ENCODE measurements around the gene MAP3K3. TPM values are rescaled to one million over a fixed set of nuclear protein-coding genes. Genes with fewer than 3 reads are reported as not detected.

Gene MAP3K3
- polyA plus RNA-seq, 6 donors from 2014 or later: 20.8 to 39.1 (median 28.7) TPM

DNA sequence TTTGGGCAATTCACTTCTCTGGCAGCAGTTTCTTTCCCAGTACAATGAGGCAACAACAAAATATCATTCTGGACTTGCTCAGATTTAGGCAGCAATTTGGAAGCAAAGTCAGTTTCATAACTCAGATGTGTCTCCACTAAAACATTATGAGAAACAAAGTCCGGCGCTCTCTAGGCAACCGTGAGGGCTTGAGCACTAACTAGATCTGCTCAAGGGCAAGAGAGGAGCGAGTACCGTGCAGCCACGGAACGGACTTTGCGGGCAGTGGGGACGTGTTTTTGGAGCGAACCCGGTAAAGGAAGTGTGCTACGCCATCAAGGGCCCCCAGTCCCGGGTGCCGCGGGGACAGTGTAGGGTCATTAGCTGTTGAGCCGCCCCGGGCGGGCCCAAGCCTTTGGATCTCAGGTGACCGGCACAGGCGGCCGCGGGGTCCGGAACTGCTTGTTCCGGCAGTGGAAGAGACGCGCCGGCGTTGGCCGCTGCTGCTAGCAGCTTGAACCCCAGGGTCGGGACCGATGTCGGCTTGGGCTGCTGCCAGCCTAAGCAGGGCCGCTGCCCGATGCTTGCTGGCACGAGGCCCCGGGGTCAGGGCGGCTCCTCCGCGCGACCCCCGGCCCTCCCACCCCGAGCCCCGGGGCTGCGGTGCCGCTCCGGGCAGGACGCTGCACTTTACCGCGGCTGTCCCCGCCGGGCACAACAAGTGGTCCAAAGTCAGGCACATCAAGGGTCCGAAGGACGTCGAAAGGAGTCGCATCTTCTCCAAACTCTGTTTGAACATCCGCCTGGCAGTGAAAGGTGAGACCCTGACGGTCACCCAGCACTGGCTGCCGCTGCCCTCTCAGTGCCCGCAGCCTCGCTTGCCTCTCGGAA lies 21.4 kb upstream of the MAP3K3 start, which contains the start of gene TACO1:
Gene TACO1 (plus strand): TSS at position 327 of the 870 bp plus-strand sequence. CDS start 189 bp downstream, at position 516.
- Mint-ChIP-seq H3K4me3 (peak within 1 kb of the TSS; percentile 88 to 97 (median 94)), H3K9me3 (no peaks in the 10 kb centered on the region), H3K36me3 (peaks cover 9 to 12% of the 10 kb centered on the region in 2 donors), H3K27ac (peak within 1 kb of the TSS; percentile 80 to 96 (median 89)), H3K4me1 (peaks cover 17 to 22% (median 17%) of the 10 kb centered on the region in 3 donors), H3K27me3 (no peaks in the 10 kb centered on the region)
- peak; percentile 63 for DNase-seq
- ATAC-seq (ENCODE audit: low read depth in 2 of 2): peak; percentile 94 to 95

DNA sequence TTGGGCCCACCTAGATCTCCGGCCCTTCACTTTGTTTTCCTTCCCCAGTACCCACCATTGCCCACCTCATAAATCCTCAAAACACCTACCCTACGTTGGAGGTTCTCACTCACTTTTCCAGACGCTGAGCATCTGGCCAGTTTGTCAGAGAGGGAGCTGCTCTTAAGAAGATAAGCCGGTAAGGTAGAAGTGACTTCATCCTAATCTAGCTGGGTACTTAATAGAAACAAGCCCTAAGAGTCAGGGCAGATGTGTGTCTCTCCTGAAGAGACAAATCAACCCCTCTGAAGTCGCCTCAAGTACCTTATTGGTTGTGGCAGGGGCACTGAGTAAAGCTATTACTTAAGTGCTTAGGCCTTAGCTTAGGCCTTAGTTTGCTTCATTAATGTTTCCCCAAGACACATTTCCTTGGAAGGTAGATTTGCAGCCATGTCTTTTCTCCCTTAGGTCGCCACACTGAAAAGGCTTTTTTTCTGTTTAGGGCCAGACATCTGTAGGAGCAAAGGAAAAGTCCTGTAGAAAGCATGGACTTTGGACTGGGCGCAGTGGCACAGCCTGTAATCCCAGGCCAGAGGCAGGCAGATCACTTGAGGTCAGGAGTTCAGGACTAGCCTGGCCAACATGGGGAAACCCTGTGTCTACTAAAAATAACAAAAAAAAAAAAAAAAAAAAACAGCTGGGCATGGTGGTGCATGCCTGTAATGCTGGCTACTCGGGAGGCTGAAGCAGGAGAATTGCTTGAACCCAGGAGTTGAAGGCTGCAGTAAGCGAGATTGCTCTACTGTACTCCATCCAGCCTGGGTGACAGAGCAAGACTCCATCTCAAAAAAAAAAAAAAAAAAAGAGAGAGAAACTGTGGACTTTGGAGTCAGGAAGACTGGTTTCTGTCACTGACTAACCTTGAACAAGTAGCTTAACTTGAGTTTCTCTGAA lies 20.5 kb upstream of the MAP3K3 start:
- DNase-seq (no peak), ATAC-seq (ENCODE audit: low read depth in 2 of 2) (no peak)
- Mint-ChIP-seq H3K27ac (peak overlapping the region in 5 of 6 donors; percentile 74 to 96 (median 89)), H3K9me3 (no peaks in the 10 kb centered on the region), H3K4me1 (peaks cover 17 to 24% (median 17%) of the 10 kb centered on the region in 3 donors), H3K36me3 (peaks cover 12 to 17% of the 10 kb centered on the region in 2 donors), H3K27me3 (no peaks in the 10 kb centered on the region), H3K4me3 (peak overlapping the region; percentile 88 to 97 (median 94))

DNA sequence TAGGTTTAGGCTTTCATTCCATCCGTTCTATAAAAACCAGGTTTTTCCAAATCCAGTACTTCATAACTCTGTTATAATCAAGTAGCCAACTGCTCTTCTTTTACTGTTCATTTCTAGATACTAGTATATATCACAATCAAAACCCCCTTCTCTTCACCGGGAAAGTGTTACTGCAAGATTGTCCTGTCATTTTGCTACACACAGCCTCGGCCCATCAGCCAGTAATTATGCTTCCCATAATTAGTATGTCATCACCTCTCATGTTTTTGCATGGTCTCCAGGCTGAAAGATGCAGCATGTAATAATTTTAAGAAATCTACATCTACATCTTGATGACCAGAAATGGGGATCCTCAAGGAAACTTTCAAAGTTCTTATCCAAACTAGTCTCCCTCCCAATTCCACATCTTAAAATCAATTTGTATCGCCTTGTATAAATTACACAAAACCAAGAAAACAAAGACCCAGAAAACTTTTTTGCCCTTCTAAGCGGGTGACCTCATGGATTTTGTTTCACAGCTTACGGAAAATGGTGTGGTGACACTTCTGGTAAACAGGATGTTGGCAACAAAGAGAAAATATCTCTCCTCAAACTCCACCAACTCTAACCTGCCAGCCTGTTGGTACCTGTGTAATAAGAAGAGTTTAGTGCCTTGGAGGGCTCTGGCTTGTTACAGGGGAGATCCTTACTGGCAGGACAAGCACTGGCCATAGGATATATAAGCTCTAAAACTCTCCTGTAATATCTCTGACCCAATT lies 12.2 kb upstream of the MAP3K3 start:
- ATAC-seq (ENCODE audit: low read depth in 2 of 2): no peak
- no peak for DNase-seq
- Mint-ChIP-seq H3K4me3 (no peak overlapping the region), H3K9me3 (no peaks in the 10 kb centered on the region), H3K27me3 (no peaks in the 10 kb centered on the region), H3K36me3 (peaks cover 13 to 21% of the 10 kb centered on the region in 2 donors), H3K4me1 (peaks cover 0 to 9% (median 2%) of the 10 kb centered on the region in 3 donors), H3K27ac (peak overlapping the region in 1 of 6 donors; percentile 47)

DNA sequence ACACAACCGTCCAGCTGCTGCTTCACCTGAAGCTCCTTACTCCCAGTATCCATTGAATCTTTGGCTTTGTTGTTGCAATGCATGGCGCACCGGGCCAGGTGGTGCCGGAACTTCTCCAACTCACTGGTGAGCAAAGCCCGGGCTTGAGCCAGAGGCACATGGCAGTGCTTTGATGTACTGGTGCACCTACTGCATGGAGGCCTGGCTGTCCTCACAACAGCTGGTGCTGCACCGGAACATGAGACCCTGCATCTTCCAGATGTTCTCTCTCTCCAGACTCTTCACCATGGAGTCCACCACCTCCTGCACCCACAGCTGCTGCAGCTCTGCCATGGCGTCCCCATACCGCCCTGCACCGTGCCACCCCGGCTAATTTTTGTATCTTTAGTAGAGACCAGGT lies 11.4 kb upstream of the MAP3K3 start:
- peaks cover 0 to 6% (median 0%) of the 10 kb centered on the region in 3 donors for H3K4me1 Mint-ChIP-seq
- H3K36me3 Mint-ChIP-seq: peaks cover 4 to 12% of the 10 kb centered on the region in 2 donors
- ATAC-seq (ENCODE audit: low read depth in 2 of 2) (no peak), DNase-seq (no peak)
- no peak overlapping the region for H3K4me3 Mint-ChIP-seq
- peak overlapping the region in 2 of 6 donors; percentile 22 to 32 for H3K27ac Mint-ChIP-seq
- H3K27me3 Mint-ChIP-seq: no peaks in the 10 kb centered on the region
- no peaks in the 10 kb centered on the region for H3K9me3 Mint-ChIP-seq

DNA sequence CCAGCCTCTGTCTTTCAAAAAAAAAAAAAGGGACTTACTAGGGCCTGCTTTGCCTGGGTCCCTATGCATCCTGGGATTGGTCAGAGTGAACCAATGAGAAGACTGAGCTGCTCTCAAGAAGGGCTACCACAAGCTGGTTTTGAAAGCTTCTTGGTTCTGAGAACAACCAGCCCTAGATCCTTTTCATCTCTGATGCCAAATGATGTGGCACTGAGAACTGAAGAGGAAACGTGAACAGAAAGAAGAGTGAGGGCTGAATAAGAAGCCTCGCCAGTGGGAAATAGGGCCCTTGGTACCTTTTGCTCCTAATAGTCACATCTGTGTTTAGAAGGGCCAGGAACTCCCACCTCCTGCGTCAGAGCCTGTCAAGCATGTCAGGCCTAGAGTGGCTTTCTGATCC lies 10.9 kb upstream of the MAP3K3 start:
- Mint-ChIP-seq H3K27me3 (no peaks in the 10 kb centered on the region), H3K9me3 (no peaks in the 10 kb centered on the region), H3K36me3 (peaks cover 0 to 10% of the 10 kb centered on the region in 2 donors), H3K4me1 (peaks cover 0 to 5% (median 0%) of the 10 kb centered on the region in 3 donors), H3K4me3 (no peak overlapping the region), H3K27ac (peak overlapping the region in 1 of 6 donors; percentile 20)
- no peak for DNase-seq
- ATAC-seq (ENCODE audit: low read depth in 2 of 2): no peak

DNA sequence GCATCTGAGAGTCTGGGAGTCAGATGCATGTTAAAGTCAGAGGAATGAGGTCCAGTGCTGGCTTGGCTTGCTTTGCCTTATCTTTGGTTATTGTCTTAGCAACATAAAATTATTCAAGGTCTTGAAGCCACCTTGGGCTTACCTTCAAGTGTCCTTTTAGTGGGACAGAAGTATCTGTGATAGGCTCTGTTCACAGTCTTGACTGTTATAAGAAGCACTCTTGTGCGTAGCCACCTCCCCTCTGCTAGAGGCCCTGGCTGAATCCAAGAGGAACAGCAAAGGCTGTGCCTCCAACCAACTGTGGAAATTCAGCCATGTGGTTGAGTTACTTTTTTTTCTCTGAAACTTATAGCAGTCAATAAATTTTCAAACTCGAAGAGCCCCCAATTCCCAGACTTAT lies 8.6 kb upstream of the MAP3K3 start:
- DNase-seq (no peak), ATAC-seq (ENCODE audit: low read depth in 2 of 2) (no peak)
- Mint-ChIP-seq H3K27ac (no peak overlapping the region), H3K4me3 (no peak overlapping the region), H3K27me3 (no peaks in the 10 kb centered on the region), H3K4me1 (peaks cover 0 to 5% (median 0%) of the 10 kb centered on the region in 3 donors), H3K36me3 (peaks cover 0 to 5% of the 10 kb centered on the region in 2 donors), H3K9me3 (no peaks in the 10 kb centered on the region)

DNA sequence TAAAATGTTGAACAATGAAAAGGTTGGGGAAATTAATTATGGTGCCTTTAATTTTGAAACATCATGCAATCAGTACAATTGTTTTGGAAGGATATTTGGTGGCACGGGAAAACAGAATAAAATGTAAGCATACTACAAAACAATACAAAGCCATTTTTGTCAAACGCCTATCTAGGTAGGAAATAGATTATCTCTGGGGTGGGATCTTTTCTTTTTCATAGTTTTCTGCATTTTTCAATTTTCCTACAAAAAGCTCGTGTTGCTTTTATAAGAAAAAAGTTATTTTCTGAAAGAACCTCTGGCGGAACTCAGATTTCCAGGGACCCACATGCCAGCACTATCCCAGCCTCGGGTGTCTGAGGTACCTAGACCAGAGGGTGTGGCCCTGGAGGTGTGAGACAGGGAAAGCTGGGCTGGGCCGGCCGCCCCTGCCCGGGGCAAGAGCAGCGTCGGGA lies 961 bp upstream of the MAP3K3 start:
- Mint-ChIP-seq H3K27me3 (no peaks in the 10 kb centered on the region), H3K4me1 (peaks cover 32 to 38% (median 37%) of the 10 kb centered on the region in 3 donors), H3K4me3 (peak overlapping the region; percentile 83 to 98 (median 94)), H3K9me3 (no peaks in the 10 kb centered on the region), H3K36me3 (no peaks in the 10 kb centered on the region), H3K27ac (peak overlapping the region in 4 of 6 donors; percentile 31 to 89 (median 58))
- DNase-seq (no peak), ATAC-seq (ENCODE audit: low read depth in 2 of 2) (no peak)

DNA sequence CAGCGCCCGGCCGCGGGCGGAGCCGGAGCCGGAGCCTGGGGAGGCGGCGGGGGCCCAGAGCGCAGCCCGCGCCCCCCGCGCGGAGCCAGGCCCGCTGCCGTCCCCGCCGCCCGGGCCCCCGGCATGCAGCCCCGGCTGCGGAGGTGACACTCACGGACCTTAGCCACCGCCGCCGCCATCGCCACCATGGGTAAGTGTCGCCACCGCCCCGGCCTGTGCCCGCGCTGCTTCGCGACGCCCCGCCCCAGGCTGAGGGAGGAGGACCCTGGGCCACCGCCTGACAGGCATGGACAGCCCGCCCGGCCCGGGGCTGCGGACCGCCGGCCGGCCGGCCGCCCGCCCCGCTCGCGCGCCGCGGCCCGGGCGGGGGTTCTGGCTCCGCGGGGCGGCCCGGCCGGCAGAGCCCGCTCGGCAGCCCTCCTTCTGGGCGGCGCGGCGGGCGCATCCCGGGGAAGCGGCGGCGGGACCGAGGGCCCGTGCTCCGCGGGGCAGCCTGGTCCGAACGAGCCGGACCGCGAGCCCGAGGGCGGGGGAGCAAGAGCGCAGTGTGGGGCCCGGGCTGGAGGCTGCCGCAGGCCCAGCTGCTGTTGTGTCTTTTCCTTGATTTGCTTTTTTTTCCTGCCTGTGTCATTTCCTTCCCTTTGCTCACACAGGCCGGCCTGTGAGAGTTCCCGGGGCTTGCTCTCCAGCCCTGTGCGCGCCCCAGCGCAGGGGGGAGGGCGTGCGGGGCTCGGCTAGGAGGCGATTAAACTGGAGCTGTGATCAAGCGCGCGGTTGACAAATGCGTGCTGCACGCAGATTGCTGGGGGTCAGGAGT lies 565 bp downstream of the MAP3K3 start:
- Mint-ChIP-seq H3K27me3 (no peaks in the 10 kb centered on the region), H3K4me1 (peaks cover 43 to 53% (median 47%) of the 10 kb centered on the region in 3 donors), H3K4me3 (peak overlapping the region; percentile 95 to 99 (median 98)), H3K27ac (peak overlapping the region in 5 of 6 donors; percentile 76 to 90 (median 87)), H3K36me3 (no peaks in the 10 kb centered on the region), H3K9me3 (no peaks in the 10 kb centered on the region)
- ATAC-seq (ENCODE audit: low read depth in 2 of 2): peak; percentile 28 to 30
- peak; percentile 56 for DNase-seq

DNA sequence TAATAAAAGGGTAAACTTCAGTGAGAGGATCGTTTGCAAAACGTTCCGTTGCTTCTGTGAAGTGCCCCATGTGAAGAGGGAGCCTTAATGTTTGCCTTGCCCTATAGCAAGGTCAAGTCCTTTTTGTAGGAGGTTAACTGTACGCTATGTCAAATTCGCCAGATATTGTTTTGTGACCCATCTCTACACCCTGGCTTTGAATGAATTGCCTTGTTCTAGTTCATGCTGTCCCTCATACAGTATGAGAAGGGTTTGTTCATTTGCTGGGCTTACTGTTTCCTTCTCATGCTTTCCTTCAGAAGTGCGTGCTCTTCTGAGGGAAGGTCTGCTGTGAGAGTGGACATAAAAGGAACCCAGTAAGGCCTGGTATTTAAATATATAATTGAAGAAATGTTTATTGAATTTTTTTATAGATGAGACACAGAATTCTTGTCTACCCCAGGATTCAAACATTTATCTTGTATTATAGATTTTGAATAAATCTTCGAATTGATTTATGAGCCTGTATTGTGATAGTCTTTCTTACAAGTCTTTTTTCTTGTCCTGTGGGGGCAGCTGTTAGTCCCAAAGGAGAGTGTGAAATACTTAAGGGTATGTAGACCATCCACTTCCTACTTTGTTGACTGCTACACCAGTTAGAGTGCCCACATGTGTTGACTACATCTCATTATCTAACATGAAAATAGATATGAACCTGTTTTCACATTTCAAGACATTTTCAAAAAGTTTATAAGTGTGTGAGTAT lies 1.7 kb downstream of the MAP3K3 start:
- no peaks in the 10 kb centered on the region for H3K36me3 Mint-ChIP-seq
- DNase-seq (no peak), ATAC-seq (ENCODE audit: low read depth in 2 of 2) (no peak)
- peak overlapping the region; percentile 95 to 99 (median 98) for H3K4me3 Mint-ChIP-seq
- H3K4me1 Mint-ChIP-seq: peaks cover 43 to 56% (median 47%) of the 10 kb centered on the region in 3 donors
- no peaks in the 10 kb centered on the region for H3K27me3 Mint-ChIP-seq
- H3K9me3 Mint-ChIP-seq: no peaks in the 10 kb centered on the region
- peak overlapping the region in 3 of 6 donors; percentile 49 to 87 (median 78) for H3K27ac Mint-ChIP-seq

DNA sequence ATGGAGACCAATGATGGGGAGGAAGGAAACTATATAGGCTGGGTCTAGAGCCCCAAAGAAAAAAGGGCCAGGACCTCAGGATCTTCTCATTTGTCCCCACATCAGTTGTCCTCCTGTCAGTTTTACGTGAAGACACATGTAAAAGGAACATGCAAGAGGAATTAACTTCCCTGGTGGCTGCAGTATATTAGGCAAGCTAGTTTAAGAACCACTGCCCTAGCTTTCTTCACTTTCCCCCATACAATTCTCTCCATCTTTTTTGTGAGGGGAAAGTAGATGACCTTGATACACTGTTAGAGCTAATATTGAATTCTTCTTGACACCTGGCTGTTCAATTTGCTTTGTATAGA lies 2.3 kb downstream of the MAP3K3 start:
- Mint-ChIP-seq H3K27ac (peak overlapping the region in 1 of 6 donors; percentile 69), H3K4me3 (peak overlapping the region in 6 of 8 donors; percentile 6 to 99 (median 40)), H3K9me3 (no peaks in the 10 kb centered on the region), H3K4me1 (peaks cover 43 to 56% (median 47%) of the 10 kb centered on the region in 3 donors), H3K27me3 (no peaks in the 10 kb centered on the region), H3K36me3 (no peaks in the 10 kb centered on the region)
- DNase-seq (no peak), ATAC-seq (ENCODE audit: low read depth in 2 of 2) (no peak)

DNA sequence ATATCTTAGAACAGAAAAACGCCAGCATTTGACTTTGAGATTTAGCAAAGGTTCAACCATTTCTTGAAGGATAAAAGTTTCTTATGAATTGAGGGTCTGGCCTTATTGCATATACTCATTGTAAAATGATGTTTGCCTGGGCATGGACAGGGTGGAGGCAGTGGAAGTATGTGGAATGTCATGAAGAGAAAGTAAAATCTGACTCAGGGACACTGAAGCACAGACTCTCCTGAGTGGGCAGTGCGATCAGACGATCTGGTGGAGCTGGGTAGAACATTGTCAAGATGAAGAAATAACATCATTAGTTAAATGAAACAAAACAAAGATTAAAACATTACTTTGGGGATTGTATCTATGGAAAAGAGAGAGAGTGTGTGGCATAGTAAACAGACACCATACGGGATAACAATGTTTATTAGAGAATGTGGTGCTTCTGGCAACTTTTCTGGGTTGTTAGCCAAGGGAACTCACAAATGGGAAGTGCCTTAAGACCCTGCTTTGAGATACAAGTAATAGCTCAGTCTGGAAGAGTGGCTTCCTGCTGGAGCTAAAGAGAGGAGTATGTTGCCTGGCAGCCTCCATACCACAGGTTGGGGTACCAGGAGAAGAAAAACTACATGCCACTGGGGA lies 4.4 kb downstream of the MAP3K3 start:
- DNase-seq: no peak
- no peaks in the 10 kb centered on the region for H3K9me3 Mint-ChIP-seq
- peak overlapping the region in 1 of 8 donors; percentile 1 for H3K4me3 Mint-ChIP-seq
- peaks cover 44 to 56% (median 50%) of the 10 kb centered on the region in 3 donors for H3K4me1 Mint-ChIP-seq
- no peaks in the 10 kb centered on the region for H3K27me3 Mint-ChIP-seq
- ATAC-seq (ENCODE audit: low read depth in 2 of 2): no peak
- no peaks in the 10 kb centered on the region for H3K36me3 Mint-ChIP-seq
- peak overlapping the region in 4 of 6 donors; percentile 15 to 55 (median 32) for H3K27ac Mint-ChIP-seq

All from naive B cell (primary cell).